HepG2 (cell line): ENCODE results near the gene RBBP6. TPM values are rescaled to one million over a fixed set of nuclear protein-coding genes. Genes with fewer than 3 reads are reported as not detected.

Experiments
- ATAC-seq: fragments of 200-7000 bp; cut with Tn5 transposase; 3 replicates; pipeline ENCODE4 v1.9.1; 2020; ENCODE audit warnings: mild to moderate bottlenecking, moderate library complexity
- BruUV-seq: library from RNA; stranded (reverse); fragments of 400-500 nt; replicated peaks from 2 replicates; lab custom pipeline; 2021; lab: Mats Ljungman, UMichigan
- CTCF ChIA-PET: fragments of 300-600 bp; formaldehyde crosslinking; extraction: SDS; loops from one replicate; lab custom pipeline; 2021; ENCODE audit warnings: low total read pairs, inconsistent platforms, low intra/inter-chr PET ratio; lab: Yijun Ruan, JAX
- POLR2A ChIA-PET: fragments of 350-600 bp; sonication (Branson Sonifier 250); formaldehyde crosslinking; loops from one replicate; lab custom pipeline; 2020; ENCODE audit warnings: antibody characterized with exemption, inconsistent platforms; lab: Yijun Ruan, JAX
- DNase-seq: peaks from one replicate; pipeline ENCODE4 v3.0.0-alpha.2; 2015; ENCODE audit warnings: low spot score
- FAIRE-seq: peaks from 3 replicates; lab custom pipeline; 2011; peaks lifted over from hg19 to GRCh38; lab: Jason Lieb, UNC
- H2AFZ ChIP-seq: one replicate; pipeline ENCODE4 v1.6.1; 2011; ENCODE audit warnings: low read length, inconsistent platforms
- H3K27ac ChIP-seq: fragments of 300-600 bp; 3 replicates; pipeline ENCODE4 v1.8.0; 2011; ENCODE audit warnings: mixed run types, mild to moderate bottlenecking, mixed read lengths, low read length, inconsistent platforms; ENCODE audit not compliant: insufficient read depth; ENCODE audit errors: extremely low read length
- H3K27me3 ChIP-seq, 2 experiments: fragments of 200-600 bp in 1 of 2; 2 replicates in 1 of 2; 3 replicates in 1 of 2; pipeline versions ENCODE4 v1.6.0 to v1.8.0; 2011; ENCODE audit warnings: low read length in 2 of 2, mild to moderate bottlenecking in 2 of 2, moderate library complexity in 2 of 2, inconsistent platforms in 1 of 2; ENCODE audit not compliant: insufficient read depth in 2 of 2, control insufficient read depth in 1 of 2
- H3K36me3 ChIP-seq, 2 experiments: fragments of 200-600 bp in 1 of 2; replicated peaks in 1 of 2; 2 replicates in 1 of 2; 3 replicates in 1 of 2; pipeline versions ENCODE4 v1.5.1 to v1.8.0; 2011; ENCODE audit warnings: low read length in 2 of 2, inconsistent platforms in 1 of 2; ENCODE audit not compliant: insufficient read depth in 2 of 2, control insufficient read depth in 1 of 2
- H3K4me1 ChIP-seq: 2 replicates; pipeline ENCODE4 v1.5.1; 2012; ENCODE audit warnings: low read length, inconsistent platforms; ENCODE audit not compliant: insufficient read depth
- H3K4me2 ChIP-seq: 2 replicates; pipeline ENCODE4 v1.6.0; 2011; ENCODE audit warnings: low read depth, low read length, inconsistent platforms
- H3K4me3 ChIP-seq, 3 experiments: fragments of 200-600 bp in 1 of 3; sonication (generic), shearing (Covaris generic) in 1 of 3; replicated peaks in 1 of 3; 2 replicates each; pipeline ENCODE4 v1.5.1; 2011 to 2016; ENCODE audit warnings: low read length in 3 of 3, inconsistent platforms in 2 of 3, low read depth in 2 of 3, mild to moderate bottlenecking in 2 of 3, control low read depth in 1 of 3, mixed read lengths in 1 of 3; ENCODE audit not compliant: insufficient read depth in 1 of 3
- H3K79me2 ChIP-seq: one replicate; pipeline ENCODE4 v1.6.1; 2011; ENCODE audit warnings: low read length, inconsistent platforms; ENCODE audit not compliant: insufficient read depth
- H3K9ac ChIP-seq: 2 replicates; pipeline ENCODE4 v1.6.0; 2011; ENCODE audit warnings: mild to moderate bottlenecking, low read depth, low read length, inconsistent platforms; ENCODE audit not compliant: insufficient read depth
- H3K9me3 ChIP-seq: 2 replicates; pipeline ENCODE4 v1.5.1; 2012; ENCODE audit warnings: mild to moderate bottlenecking, low read length
- H4K20me1 ChIP-seq: 2 replicates; pipeline ENCODE4 v1.6.0; 2011; ENCODE audit warnings: inconsistent platforms, mild to moderate bottlenecking, low read length, moderate library complexity; ENCODE audit not compliant: insufficient read depth
- ARID3A ChIP-seq: IDR thresholded peaks from 2 replicates; pipeline ENCODE4 v1.6.1; 2012; ENCODE audit warnings: low read depth, low read length, improper control_type of control experiment
- FOXM1 ChIP-seq: sonication (generic); formaldehyde crosslinking; IDR thresholded peaks from 2 replicates; pipeline ENCODE4 v1.5.0; 2020; ENCODE audit warnings: missing genetic modification reagents
- GLI4 ChIP-seq: sonication (generic); formaldehyde crosslinking; IDR thresholded peaks from 2 replicates; pipeline ENCODE4 v1.5.1; 2020; ENCODE audit warnings: missing genetic modification reagents, mild to moderate bottlenecking, moderate library complexity, borderline replicate concordance
- HOXA3 ChIP-seq: sonication (generic); formaldehyde crosslinking; IDR thresholded peaks from 2 replicates; pipeline ENCODE4 v1.5.0; 2020; ENCODE audit warnings: missing genetic modification reagents
- PATZ1 ChIP-seq: sonication (generic); formaldehyde crosslinking; IDR thresholded peaks from 2 replicates; pipeline ENCODE4 v1.4.0; 2020; ENCODE audit warnings: missing genetic modification reagents
- RBAK ChIP-seq: sonication (generic); formaldehyde crosslinking; IDR thresholded peaks from 2 replicates; pipeline ENCODE4 v1.5.1; 2020; ENCODE audit warnings: mild to moderate bottlenecking, missing genetic modification reagents
- REXO4 ChIP-seq: sonication (generic); formaldehyde crosslinking; IDR thresholded peaks from 2 replicates; pipeline ENCODE4 v1.8.0; 2022; ENCODE audit warnings: missing genetic modification reagents, mild to moderate bottlenecking, borderline replicate concordance
- ZC3H4 ChIP-seq: sonication (generic); formaldehyde crosslinking; IDR thresholded peaks from 2 replicates; pipeline ENCODE4 v1.4.0; 2020; ENCODE audit warnings: missing genetic modification reagents, borderline replicate concordance
- ZNF337 ChIP-seq: sonication (generic); formaldehyde crosslinking; IDR thresholded peaks from 2 replicates; pipeline ENCODE4 v1.5.1; 2020; ENCODE audit warnings: missing genetic modification reagents, low read depth, mild to moderate bottlenecking, borderline replicate concordance
- ZNF44 ChIP-seq: sonication (generic); formaldehyde crosslinking; IDR thresholded peaks from 2 replicates; pipeline ENCODE4 v1.5.1; 2020; ENCODE audit warnings: mild to moderate bottlenecking, missing genetic modification reagents
- ZNF550 ChIP-seq: sonication (generic); formaldehyde crosslinking; IDR thresholded peaks from 2 replicates; pipeline ENCODE4 v1.4.0; 2020; ENCODE audit warnings: mild to moderate bottlenecking, missing genetic modification reagents, borderline replicate concordance
- ZNF567 ChIP-seq: sonication (generic); formaldehyde crosslinking; IDR thresholded peaks from 2 replicates; pipeline ENCODE4 v1.8.1; 2023; ENCODE audit warnings: mild to moderate bottlenecking, missing genetic modification reagents, borderline replicate concordance
- ZNF569 ChIP-seq: sonication (generic); formaldehyde crosslinking; IDR thresholded peaks from 2 replicates; pipeline ENCODE4 v1.5.0; 2020; ENCODE audit warnings: mild to moderate bottlenecking, missing genetic modification reagents, moderate library complexity, borderline replicate concordance
- ZNF678 ChIP-seq: sonication (generic); formaldehyde crosslinking; IDR thresholded peaks from 2 replicates; pipeline ENCODE4 v1.4.0; 2020; ENCODE audit warnings: mild to moderate bottlenecking, missing genetic modification reagents
- ZNF781 ChIP-seq: sonication (generic); formaldehyde crosslinking; IDR thresholded peaks from 2 replicates; pipeline ENCODE4 v1.5.1; 2020; ENCODE audit warnings: borderline replicate concordance, mild to moderate bottlenecking, missing genetic modification reagents; ENCODE audit errors: not compliant biosample characterization
- WGBS: methylation state at CpG from one replicate; pipeline ENCODE4 v1.1.6; 2017; ENCODE audit warnings: low lambda C conversion rate; 5-methylcytosine and 5-hydroxymethylcytosine counted together
- in situ Hi-C: cut with HindIII; loops from 2 replicates; pipeline ENCODE4 v1.10.0; 2017; ENCODE audit warnings: low pct_unique_long_range_greater_than_20kb; ENCODE audit not compliant: extremely low pct_ligation_motif_present
- intact Hi-C: fragments of 100-400 bp; cut with micrococcal nuclease; formaldehyde crosslinking; loops from one replicate; pipeline ENCODE4 v1.10.0; 2022; ENCODE audit not compliant: unreplicated experiment
- polyA plus RNA-seq, 8 experiments: library from polyadenylated mRNA; depleted of rRNA in 3 of 8; stranded (reverse) in 7 of 8; unstranded in 1 of 8; fragments of >200 nt; fragmentation: Illumina TruSeq in 4 of 8; extraction: Trizol in 4 of 8; gene quantifications; 2 replicates each; pipeline versions ENCODE4 v1.2.1 to v1.2.3, GENCODE V29; 2011 to 2016; ENCODE audit warnings: low read depth in 4 of 8, missing spikeins in 1 of 8, mixed read lengths in 1 of 8; ENCODE audit not compliant: insufficient read depth in 1 of 8
- total RNA-seq, 5 experiments: library from RNA; depleted of rRNA; stranded (reverse); fragments of >200 nt; fragmentation: Illumina TruSeq; extraction: Trizol; gene quantifications; 2 replicates each; pipeline ENCODE4 v1.2.3, GENCODE V29; 2016; ENCODE audit warnings: low read depth in 1 of 5

RBBP6 gene
- total and polyA plus RNA-seq, 2 of the 13 experiments (the other 11 are each of a cell fraction or from before 2014, with no cell fraction given) = 37.1 to 70.9 TPM

DNA sequence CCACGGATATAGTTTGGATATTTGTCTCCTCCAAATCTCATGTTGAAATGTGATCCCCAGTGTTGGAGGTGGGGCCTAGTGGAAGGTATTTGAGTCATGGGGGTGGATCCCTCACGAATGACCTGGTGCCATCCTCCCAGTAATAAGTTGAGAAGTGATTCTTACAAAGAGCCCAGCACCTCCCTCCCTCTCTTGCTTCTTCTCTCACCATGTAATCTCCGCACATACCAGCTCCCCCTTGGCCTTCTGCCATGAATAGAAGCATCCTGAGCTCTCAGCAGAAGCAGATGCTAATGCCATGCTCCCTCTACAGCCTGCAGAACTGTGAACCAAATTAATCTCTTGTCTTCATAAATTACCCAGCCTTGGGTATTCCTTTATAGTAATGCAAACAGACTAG, 41.9 kb upstream of the RBBP6 start:
- BruUV-seq = no TSS peak
- POLR2A ChIA-PET = no interaction called here
- H2AFZ ChIP-seq = no peak overlapping the region
- H3K9me3 ChIP-seq = no peaks in the 10 kb centered on the region
- in situ Hi-C loops (no loop called here), intact Hi-C loops (no loop called here)
- no peaks in the 10 kb centered on the region for H3K36me3 ChIP-seq
- no peak for ATAC-seq
- CTCF ChIA-PET = no interaction called here
- H3K27me3 ChIP-seq = peaks cover 0 to 5% of the 10 kb centered on the region in 2 experiments; a peak in 1 of 5 replicates
- no peaks in the 10 kb centered on the region for H3K79me2 ChIP-seq
- no peak for FAIRE-seq
- WGBS = 2% methylated on average over 3 of the region's 3 CpGs
- no peaks in the 10 kb centered on the region for H4K20me1 ChIP-seq
- no peak overlapping the region for H3K27ac ChIP-seq
- H3K4me3 ChIP-seq = no peak overlapping the region
- H3K9ac ChIP-seq = no peak overlapping the region
- no peak for TF ChIP-seq ZNF337
- no peak overlapping the region for H3K4me2 ChIP-seq
- no peak for DNase-seq
- H3K4me1 ChIP-seq = no peaks in the 10 kb centered on the region

DNA sequence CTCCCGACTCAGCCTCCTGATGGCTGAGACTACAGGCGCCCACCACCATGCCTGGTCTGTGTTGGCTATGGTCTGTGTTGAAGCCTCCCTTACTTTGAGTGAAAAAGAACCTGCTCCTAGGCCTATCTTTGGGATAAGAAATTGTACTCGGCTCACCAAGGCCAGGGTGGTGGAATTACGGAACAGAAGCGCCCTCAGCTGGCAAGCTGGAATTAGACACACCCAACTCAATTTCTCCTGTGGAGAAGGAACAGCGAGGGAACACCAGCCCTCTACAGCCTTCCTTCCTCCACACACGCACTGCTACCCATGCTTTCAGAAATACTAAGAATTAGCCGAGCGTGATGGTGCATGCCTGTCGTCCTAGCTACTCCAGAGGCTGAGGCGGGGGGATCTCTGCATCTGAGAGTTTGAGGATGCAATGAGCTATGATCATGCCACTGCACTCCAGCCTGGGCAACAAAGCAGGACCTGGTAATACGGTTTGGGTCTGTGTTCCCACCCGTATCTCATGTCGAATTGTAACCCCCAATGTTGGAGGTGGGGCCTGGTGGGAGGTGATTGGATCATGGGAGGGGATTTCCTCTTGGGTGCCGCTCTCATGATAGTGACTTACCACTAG, 40.1 kb upstream of the RBBP6 start:
- Histone ChIP-seq H3K36me3 (no peaks in the 10 kb centered on the region), H3K27ac (no peak overlapping the region), H3K4me2 (no peak overlapping the region), H3K4me1 (0 out of 2 replicates have a peak, but pooled peaks cover under 1% of the 10 kb centered on the region), H4K20me1 (no peaks in the 10 kb centered on the region), H2AFZ (no peak overlapping the region), H3K79me2 (no peaks in the 10 kb centered on the region), H3K9me3 (no peaks in the 10 kb centered on the region), H3K4me3 (no peak overlapping the region), H3K9ac (no peak overlapping the region), H3K27me3 (peaks cover 0 to 11% of the 10 kb centered on the region in 2 experiments; a peak in 1 of 5 replicates)
- BruUV-seq = no TSS peak
- ChIA-PET POLR2A (no interaction called here), CTCF (interaction anchor here (1.1 kb wide), 2 partner anchors 90 to 457 kb away, joined by 3 to 10 read pairs; no protein-coding TSS in a partner anchor)
- intact Hi-C loops = loop anchor here (1.0 to 2.0 kb wide), 2 partner anchors 189 to 454 kb away; no protein-coding TSS in a partner anchor
- FAIRE-seq (peak; percentile 77), ATAC-seq (peak; percentile 80), DNase-seq (peak; percentile 21)
- 15% methylated on average over 15 of the region's 15 CpGs for WGBS
- in situ Hi-C loops = no loop called here
- no peak for TF ChIP-seq ZNF550 (CRISPR knock-in tag)
- no peak for TF ChIP-seq FOXM1 (CRISPR knock-in tag)
- TF ChIP-seq ZNF567 (CRISPR knock-in tag) = no peak
- TF ChIP-seq RBAK = no peak
- TF ChIP-seq ZNF678 (CRISPR knock-in tag) = no peak
- TF ChIP-seq ZNF781 = no peak
- TF ChIP-seq ZNF44 = no peak
- no peak for TF ChIP-seq ZNF569 (CRISPR knock-in tag)
- no peak for TF ChIP-seq REXO4 (CRISPR knock-in tag)
- TF ChIP-seq GLI4 (CRISPR knock-in tag) = no peak
- TF ChIP-seq HOXA3 = no peak
- TF ChIP-seq ARID3A = no peak
- TF ChIP-seq ZC3H4 (CRISPR knock-in tag) = no peak
- no peak for TF ChIP-seq PATZ1 (CRISPR knock-in tag)
